CMK (cell line): ENCODE results near the gene UCP3.

Experiments
- DNase-seq: peaks from one replicate; pipeline ENCODE4 v3.0.0-alpha.2; 2010; ENCODE audit warnings: low read depth

Gene UCP3

GRCh38 chr11:73951797-73952196 lies 57.1 kb downstream of the UCP3 start:
- DNase-seq = no peak

- no peak for DNase-seq
These were observed 57.8 kb downstream of the UCP3 start, which contains the start of gene DNAJB13 for GRCh38 chr11:73950869-73951710. Gene DNAJB13, plus strand, starts transcription at chr11:73951026. Its CDS starts 44 bp downstream, at chr11:73951070.
